B cell (primary cell): ENCODE data around the gene CHRNA4. TPM values are rescaled to one million over a fixed set of nuclear protein-coding genes. Genes with fewer than 3 reads are reported as not detected.

Experiments used
- ATAC-seq: fragments of 200-7000 bp; cut with Tn5 transposase; one replicate; pipeline ENCODE4 v1.10.0; 2021; ENCODE audit warnings: low read depth, mild to moderate bottlenecking, moderate number of reproducible peaks, moderate library complexity
- CTCF ChIA-PET: fragments of 350-600 bp; sonication (Branson Sonifier 250); formaldehyde crosslinking; loops from one replicate; lab custom pipeline; 2021; ENCODE audit warnings: antibody characterized with exemption, inconsistent platforms; lab: Charles Lee
- POLR2A ChIA-PET: fragments of 350-600 bp; sonication (Branson Sonifier 250); formaldehyde crosslinking; loops from one replicate; lab custom pipeline; 2021; ENCODE audit warnings: antibody characterized with exemption; lab: Charles Lee
- DNase-seq: peaks from one replicate; pipeline ENCODE4 v3.0.0; 2013
- H2AFZ ChIP-seq: 2 replicates; pipeline ENCODE4 v1.6.1; 2012; ENCODE audit warnings: mild to moderate bottlenecking, low read depth, low read length; ENCODE audit not compliant: insufficient read depth, poor library complexity, severe bottlenecking
- H3K27ac ChIP-seq, 2 donors: 1 replicate in 1 of 2; 2 replicates in 1 of 2; pipeline ENCODE4 v1.5.1; 2012 to 2013; ENCODE audit warnings: low read length in 2 of 2, mild to moderate bottlenecking in 2 of 2, moderate library complexity in 1 of 2
- H3K27me3 ChIP-seq, 4 experiments: fragments of 200-600 bp in 1 of 4; sonication (generic) in 1 of 4; replicated peaks in 1 of 4; 1 replicate in 2 of 4; 2 replicates in 2 of 4; pipeline versions ENCODE4 v1.6.1 to v1.7.0; 2013 to 2016; ENCODE audit warnings: low read length in 3 of 4, mild to moderate bottlenecking in 2 of 4, mixed read lengths in 1 of 4, moderate library complexity in 1 of 4; ENCODE audit not compliant: insufficient read depth in 4 of 4, control insufficient read depth in 3 of 4; ENCODE audit errors: control extremely low read depth in 1 of 4
- H3K36me3 ChIP-seq, 2 experiments: replicated peaks in 1 of 2; 1 replicate in 1 of 2; 2 replicates in 1 of 2; pipeline versions ENCODE4 v1.6.1 to v1.7.1; 2013; ENCODE audit warnings: low read length in 1 of 2; ENCODE audit not compliant: insufficient read depth in 2 of 2, control insufficient read depth in 1 of 2; ENCODE audit errors: control extremely low read depth in 1 of 2, extremely low read depth in 1 of 2
- H3K4me1 ChIP-seq, 2 donors: fragments of 200-600 bp in 1 of 2; sonication (generic) in 1 of 2; 1 replicate in 1 of 2; 2 replicates in 1 of 2; pipeline versions ENCODE4 v1.5.1 to v1.6.1; 2013 to 2017; ENCODE audit warnings: low read length in 2 of 2; ENCODE audit not compliant: control insufficient read depth in 2 of 2, insufficient read depth in 2 of 2
- H3K4me2 ChIP-seq: replicated peaks from 2 replicates; pipeline ENCODE3; 2012; ENCODE audit warnings: mild to moderate bottlenecking, low read depth, low read length; ENCODE audit not compliant: poor library complexity, severe bottlenecking
- H3K4me3 ChIP-seq, 5 experiments: fragments of 200-600 bp in 1 of 5; sonication (generic) in 1 of 5; 1 replicate in 3 of 5; 2 replicates in 2 of 5; pipeline versions ENCODE4 v1.5.1 to v1.7.0; 2011 to 2016; ENCODE audit warnings: low read length in 4 of 5, mild to moderate bottlenecking in 4 of 5, low read depth in 2 of 5, control low read depth in 1 of 5, moderate library complexity in 1 of 5; ENCODE audit not compliant: insufficient read depth in 1 of 5; ENCODE audit errors: control extremely low read depth in 1 of 5, extremely low read depth in 1 of 5
- H3K79me2 ChIP-seq: fragments of 200-600 bp; sonication (generic); one replicate; pipeline ENCODE4 v1.6.0; 2016; ENCODE audit warnings: low read length; ENCODE audit not compliant: control insufficient read depth, insufficient read depth
- H3K9ac ChIP-seq: fragments of 200-600 bp; sonication (generic); 2 replicates; pipeline ENCODE4 v1.6.1; 2017; ENCODE audit warnings: mild to moderate bottlenecking, low read length, moderate library complexity
- H3K9me3 ChIP-seq, 3 donors: one replicate each; pipeline versions ENCODE4 v1.6.1 to v1.7.1; 2013; ENCODE audit warnings: low read length in 2 of 3; ENCODE audit not compliant: control insufficient read depth in 2 of 3, insufficient read depth in 1 of 3; ENCODE audit errors: control extremely low read depth in 1 of 3
- H4K20me1 ChIP-seq: 2 replicates; pipeline ENCODE4 v1.6.0; 2012; ENCODE audit warnings: mild to moderate bottlenecking, low read length; ENCODE audit not compliant: insufficient read depth, control insufficient read depth, poor library complexity, severe bottlenecking
- H3K27ac Mint-ChIP-seq: one replicate; pipeline ENCODE4 v1.8.0; 2021; ENCODE audit warnings: mixed read lengths
- H3K27me3 Mint-ChIP-seq: one replicate; pipeline ENCODE4 v1.8.0; 2021; ENCODE audit warnings: mixed read lengths
- H3K4me1 Mint-ChIP-seq: one replicate; pipeline ENCODE4 v1.8.0; 2021; ENCODE audit warnings: mixed read lengths
- H3K4me3 Mint-ChIP-seq: one replicate; pipeline ENCODE4 v1.8.0; 2021; ENCODE audit warnings: mixed read lengths
- H3K9me3 Mint-ChIP-seq: one replicate; pipeline ENCODE4 v1.8.0; 2022; ENCODE audit warnings: mixed read lengths; ENCODE audit not compliant: insufficient read depth
- EZH2 ChIP-seq: IDR thresholded peaks from 2 replicates; pipeline ENCODE4 v1.6.1; 2012; ENCODE audit warnings: borderline replicate concordance, low read depth, mild to moderate bottlenecking, moderate library complexity, low read length; ENCODE audit not compliant: insufficient read depth, poor library complexity, severe bottlenecking
- WGBS: methylation state at CpG from one replicate; pipeline ENCODE4 v1.1.5; 2013; ENCODE audit warnings: missing lambda C conversion rate; ENCODE audit not compliant: insufficient coverage; 5-methylcytosine and 5-hydroxymethylcytosine counted together
- intact Hi-C: fragments of 100-400 bp; cut with micrococcal nuclease; formaldehyde crosslinking; loops from one replicate; pipeline ENCODE4 v1.10.0; 2022
- polyA plus RNA-seq: library from polyadenylated mRNA; depleted of rRNA; stranded (reverse); fragments of >200 nt; gene quantifications from 2 replicates; pipeline ENCODE4 v1.2.3, GENCODE V29; 2012
- total RNA-seq, 2 donors: library from RNA; stranded (reverse); fragments of 120-200 nt in 1 of 2; gene quantifications; 1 replicate in 1 of 2; 2 replicates in 1 of 2; pipeline versions ENCODE4 v1.2.3 to v1.2.4, GENCODE V29; 2013 to 2022
- TF ChIP-seq, protein P1 (sequence below): fragments of 200-600 bp; IDR thresholded peaks from one replicate; pipeline ENCODE4 v1.8.0; 2022; ENCODE audit warnings: antibody characterized with exemption, mild to moderate bottlenecking

The CHRNA4 gene
- total and polyA plus RNA-seq, 2 donors (not counting 1 experiment from before 2014, with no cell fraction given): not detected

DNA sequence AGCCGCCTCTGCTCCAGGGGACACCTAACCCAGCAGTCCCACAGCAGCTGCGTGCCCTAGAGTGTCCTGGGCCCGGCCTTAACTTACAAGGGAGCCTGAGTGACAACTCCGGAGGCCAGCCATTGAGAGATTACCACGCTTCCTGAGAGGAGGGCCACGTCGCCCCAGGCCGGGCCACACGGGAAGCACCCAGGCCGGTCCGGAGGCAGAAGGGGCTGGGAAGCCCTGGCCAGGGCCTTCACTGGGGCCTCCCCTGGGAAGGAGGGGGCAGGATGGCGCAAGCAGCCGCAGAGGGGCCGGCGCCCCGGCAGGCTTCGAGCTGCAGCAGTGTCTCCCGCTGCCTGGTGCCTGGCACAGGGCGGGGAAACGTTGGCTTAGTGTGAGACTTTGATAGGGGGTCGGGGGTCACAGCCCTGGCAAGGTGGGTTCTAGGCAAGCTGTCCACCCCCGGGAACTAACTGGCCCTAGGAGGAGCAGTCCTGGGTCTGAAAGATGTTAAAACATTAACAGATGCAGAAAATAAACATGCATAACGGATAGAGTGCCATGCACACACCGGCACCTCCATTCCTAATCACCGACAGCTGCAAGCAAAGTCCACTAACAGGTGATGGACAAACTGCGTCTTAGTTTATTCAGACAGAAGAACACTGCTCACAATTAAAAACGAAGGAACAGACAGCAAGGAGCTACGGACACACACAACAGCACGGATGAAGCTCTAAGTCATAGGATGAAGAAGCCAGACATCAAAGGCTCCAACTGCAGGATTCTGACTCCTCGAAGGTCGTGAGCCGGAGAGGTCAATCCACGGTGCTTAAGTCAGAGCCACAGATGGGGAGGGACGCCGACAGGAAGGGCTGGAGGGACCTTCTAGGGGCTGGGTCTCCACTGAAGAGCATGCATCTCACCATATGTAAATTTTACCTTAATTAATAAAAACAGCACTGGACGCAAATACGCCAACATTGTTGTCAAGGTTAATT lies 17.4 kb downstream of the CHRNA4 start:
- 77% methylated on average over 30 of the region's 37 CpGs for WGBS
- POLR2A ChIA-PET: no interaction called here
- Mint-ChIP-seq H3K9me3 (peaks cover 7% of the 10 kb centered on the region), H3K27ac (no peak overlapping the region), H3K4me1 (no peaks in the 10 kb centered on the region), H3K27me3 (peaks cover 12% of the 10 kb centered on the region), H3K4me3 (no peak overlapping the region)
- H3K4me2 ChIP-seq: no peak overlapping the region
- H3K9ac ChIP-seq: no peak overlapping the region
- CTCF ChIA-PET: no interaction called here
- no peaks in the 10 kb centered on the region for H4K20me1 ChIP-seq
- DNase-seq (no peak), ATAC-seq (no peak)
- no peaks in the 10 kb centered on the region for H3K9me3 ChIP-seq
- H3K79me2 ChIP-seq: no peaks in the 10 kb centered on the region
- no peaks in the 10 kb centered on the region for H3K27me3 ChIP-seq
- no peak overlapping the region for H3K4me3 ChIP-seq
- no peaks in the 10 kb centered on the region for H3K4me1 ChIP-seq
- intact Hi-C loops: no loop called here
- TF ChIP-seq EZH2: no peak
- TF ChIP-seq, protein P1, sequence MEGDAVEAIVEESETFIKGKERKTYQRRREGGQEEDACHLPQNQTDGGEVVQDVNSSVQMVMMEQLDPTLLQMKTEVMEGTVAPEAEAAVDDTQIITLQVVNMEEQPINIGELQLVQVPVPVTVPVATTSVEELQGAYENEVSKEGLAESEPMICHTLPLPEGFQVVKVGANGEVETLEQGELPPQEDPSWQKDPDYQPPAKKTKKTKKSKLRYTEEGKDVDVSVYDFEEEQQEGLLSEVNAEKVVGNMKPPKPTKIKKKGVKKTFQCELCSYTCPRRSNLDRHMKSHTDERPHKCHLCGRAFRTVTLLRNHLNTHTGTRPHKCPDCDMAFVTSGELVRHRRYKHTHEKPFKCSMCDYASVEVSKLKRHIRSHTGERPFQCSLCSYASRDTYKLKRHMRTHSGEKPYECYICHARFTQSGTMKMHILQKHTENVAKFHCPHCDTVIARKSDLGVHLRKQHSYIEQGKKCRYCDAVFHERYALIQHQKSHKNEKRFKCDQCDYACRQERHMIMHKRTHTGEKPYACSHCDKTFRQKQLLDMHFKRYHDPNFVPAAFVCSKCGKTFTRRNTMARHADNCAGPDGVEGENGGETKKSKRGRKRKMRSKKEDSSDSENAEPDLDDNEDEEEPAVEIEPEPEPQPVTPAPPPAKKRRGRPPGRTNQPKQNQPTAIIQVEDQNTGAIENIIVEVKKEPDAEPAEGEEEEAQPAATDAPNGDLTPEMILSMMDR: no peak
- no peak overlapping the region for H2AFZ ChIP-seq
- H3K36me3 ChIP-seq: no peaks in the 10 kb centered on the region
- H3K27ac ChIP-seq: no peak overlapping the region
